ENCODE results near the gene KRTAP10-10.
"Not testable (repeated sequence)": the region's sequence is repeated elsewhere in the genome, so short reads cannot be mapped to it uniquely, and the experiment has no call there.

Gene KRTAP10-10

DNA sequence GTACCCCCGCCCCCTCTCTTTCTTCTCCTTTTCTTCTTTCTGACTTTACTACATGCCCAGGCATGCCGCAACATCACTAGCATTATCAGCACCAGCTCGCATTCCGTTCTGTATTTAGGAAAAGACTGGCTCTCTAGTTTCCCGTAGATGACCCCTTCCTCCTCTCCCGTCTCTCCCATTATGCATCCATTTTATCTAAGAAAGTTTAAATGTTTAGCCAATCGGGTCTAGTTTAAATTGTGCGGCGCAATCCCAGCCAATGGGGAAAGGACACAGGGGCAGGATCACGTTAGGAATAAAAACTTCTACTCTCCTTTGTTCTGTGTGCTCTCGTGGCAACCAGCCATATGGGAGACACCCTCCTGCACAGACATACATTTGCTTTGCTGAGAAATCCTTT, 39.1 kb upstream of the KRTAP10-10 start:
- TF ChIP-seq ZNF274 (IDR thresholded peaks at IDR 0.05; ENCODE audit: low read depth, low read length): no peak
- H3K4me3 ChIP-seq (ENCODE audit: low read length): no peak overlapping the region

DNA sequence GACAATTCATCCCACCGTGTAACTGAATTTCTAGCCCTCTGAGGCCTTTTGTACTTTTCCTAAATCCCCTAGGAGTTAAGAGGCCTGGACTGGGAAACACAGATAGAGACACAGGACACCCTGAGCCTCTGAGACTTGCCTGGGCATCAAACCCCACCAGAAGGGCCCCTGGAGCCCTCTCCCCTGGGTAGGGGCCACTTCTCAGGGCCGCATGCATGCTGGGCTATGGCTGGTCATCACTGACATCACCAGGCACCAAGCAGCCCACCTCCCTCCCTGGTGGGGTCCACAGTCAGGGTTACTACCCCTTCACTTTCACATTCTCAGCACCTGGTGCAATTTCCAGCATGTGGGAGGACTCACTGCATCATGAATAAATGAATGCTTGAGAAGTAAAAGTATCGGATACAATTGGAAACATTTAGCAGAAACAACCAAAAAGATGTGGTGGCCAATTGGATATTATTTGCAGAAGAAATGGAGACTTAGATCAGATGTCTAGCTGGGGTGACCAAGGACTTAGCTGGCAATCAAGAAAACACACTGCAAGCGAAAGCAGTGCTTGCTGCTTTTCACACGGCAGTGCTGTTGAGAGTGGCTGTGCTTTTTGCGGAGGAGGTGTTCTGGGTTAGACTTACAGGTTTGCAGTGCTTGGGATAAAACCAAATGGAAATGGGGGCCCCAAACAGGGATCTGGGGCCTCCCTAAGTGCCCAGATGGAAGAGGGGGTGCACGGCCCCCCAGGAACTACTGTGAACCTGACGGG, 37.7 kb upstream of the KRTAP10-10 start:
- TF ChIP-seq ZNF274 (IDR thresholded peaks at IDR 0.05; ENCODE audit: low read depth, low read length): no peak
- no peak overlapping the region for H3K4me3 ChIP-seq (ENCODE audit: low read length)

DNA sequence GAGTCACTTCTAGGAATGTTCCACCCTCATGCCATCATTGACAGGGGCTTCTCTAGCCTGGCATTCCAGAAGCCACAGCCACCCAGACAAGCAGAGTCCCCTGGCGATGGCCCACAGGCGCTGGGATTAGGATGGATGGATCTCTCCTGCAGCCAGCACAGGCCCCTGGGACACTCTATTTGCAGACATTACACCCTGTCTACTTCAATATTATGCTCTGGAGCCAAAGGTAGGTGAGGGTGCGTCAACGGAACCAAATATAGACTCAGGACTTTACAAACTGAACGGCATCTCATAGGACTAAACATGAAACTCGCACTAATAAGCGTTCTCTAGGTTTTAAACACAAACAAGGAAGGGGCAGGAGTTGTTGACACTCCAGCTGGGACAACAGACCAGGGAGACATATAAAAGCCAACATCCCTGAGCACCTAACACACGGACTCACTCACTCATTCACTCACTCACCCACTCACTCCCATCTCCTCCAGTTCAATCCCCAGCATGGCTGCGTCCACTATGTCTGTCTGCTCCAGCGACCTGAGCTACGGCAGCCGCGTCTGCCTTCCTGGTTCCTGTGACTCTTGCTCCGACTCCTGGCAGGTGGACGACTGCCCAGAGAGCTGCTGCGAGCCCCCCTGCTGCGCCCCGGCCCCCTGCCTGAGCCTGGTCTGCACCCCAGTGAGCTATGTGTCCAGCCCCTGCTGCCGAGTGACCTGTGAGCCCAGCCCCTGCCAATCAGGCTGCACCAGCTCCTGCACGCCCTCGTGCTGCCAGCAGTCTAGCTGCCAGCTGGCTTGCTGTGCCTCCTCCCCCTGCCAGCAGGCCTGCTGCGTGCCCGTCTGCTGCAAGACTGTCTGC, 36.8 kb upstream of the KRTAP10-10 start, which contains the start of gene KRTAP10-7:
Gene KRTAP10-7 (plus strand): TSS at position 480 of the 861 bp plus-strand sequence. CDS start 25 bp downstream, at position 505.
- H3K4me3 ChIP-seq (ENCODE audit: low read length): not testable (repeated sequence)

GRCh38 chr21:44601091-44601490, 36.1 kb upstream of the KRTAP10-10 start:
- H3K4me3 ChIP-seq (ENCODE audit: low read length): not testable (repeated sequence)

- no peak for TF ChIP-seq ZNF274 (IDR thresholded peaks at IDR 0.05; ENCODE audit: low read depth, low read length)
- no peak overlapping the region for H3K4me3 ChIP-seq (ENCODE audit: low read length)
Observed at GRCh38 chr21:44601596-44602462, 35.3 kb upstream of the KRTAP10-10 start.

- no peak for TF ChIP-seq ZNF274 (IDR thresholded peaks at IDR 0.05; ENCODE audit: low read depth, low read length)
Observed at GRCh38 chr21:44602463-44602850, 34.7 kb upstream of the KRTAP10-10 start.

DNA sequence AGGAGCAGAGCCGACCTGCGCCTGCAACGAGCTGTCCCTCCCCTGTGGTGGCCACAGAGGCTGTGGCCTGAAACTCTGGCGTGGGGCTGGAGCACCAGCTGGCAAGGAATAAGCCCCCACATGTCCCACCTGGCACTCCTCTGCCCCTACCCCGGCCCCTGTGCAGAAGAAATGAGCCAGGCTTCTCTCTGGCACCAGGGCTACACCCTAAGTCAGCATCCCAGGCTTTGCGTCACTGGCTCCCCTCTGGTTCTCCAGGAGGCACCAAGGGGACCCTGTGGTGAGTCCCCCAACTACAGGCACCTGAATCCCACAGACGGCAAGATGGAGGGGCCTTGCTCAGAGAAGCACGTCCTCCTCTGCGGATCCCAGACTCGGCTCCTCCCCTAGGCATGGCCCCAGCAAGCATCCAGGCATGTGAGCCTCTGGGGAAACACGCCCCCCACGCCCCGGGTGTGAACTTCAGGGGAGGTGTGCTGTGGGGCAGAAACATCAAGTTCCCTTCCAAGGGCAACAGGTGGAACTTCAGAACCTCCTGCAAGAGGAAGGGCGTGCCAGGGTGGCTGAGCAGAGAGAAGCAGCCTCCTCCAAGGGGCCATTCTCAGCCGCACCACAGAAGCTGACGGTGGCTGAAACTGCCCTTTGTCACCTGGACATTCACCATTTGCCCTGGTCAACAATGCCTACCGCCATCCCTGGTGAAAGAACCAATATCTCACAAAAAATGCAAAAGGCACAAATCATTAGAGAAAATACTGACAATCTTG, 33.9 kb upstream of the KRTAP10-10 start:
- TF ChIP-seq ZNF274 (IDR thresholded peaks at IDR 0.05; ENCODE audit: low read depth, low read length): no peak

More at GRCh38 chr21:44602463-44602850, 34.7 kb upstream of the KRTAP10-10 start:
- H3K4me3 ChIP-seq (ENCODE audit: low read length): no peak overlapping the region

GRCh38 chr21:44603911-44604310, 33.2 kb upstream of the KRTAP10-10 start:
- TF ChIP-seq ZNF274 (IDR thresholded peaks at IDR 0.05; ENCODE audit: low read depth, low read length): no peak
- no peak overlapping the region for H3K4me3 ChIP-seq (ENCODE audit: low read length)

More for the DNA sequence above, 33.9 kb upstream of the KRTAP10-10 start:
- H3K4me3 ChIP-seq (ENCODE audit: low read length): no peak overlapping the region

- no peak overlapping the region for H3K4me3 ChIP-seq (ENCODE audit: low read length)
- TF ChIP-seq ZNF274 (IDR thresholded peaks at IDR 0.05; ENCODE audit: low read depth, low read length): no peak
Observed at GRCh38 chr21:44606495-44606894, 30.7 kb upstream of the KRTAP10-10 start.

GRCh38 chr21:44609193-44609592, 28.0 kb upstream of the KRTAP10-10 start:
- H3K4me3 ChIP-seq (ENCODE audit: low read length): no peak overlapping the region
- TF ChIP-seq ZNF274 (IDR thresholded peaks at IDR 0.05; ENCODE audit: low read depth, low read length): no peak

- not testable (repeated sequence) for H3K4me3 ChIP-seq (ENCODE audit: low read length)
Observed at GRCh38 chr21:44610157-44610843, 26.9 kb upstream of the KRTAP10-10 start.

DNA sequence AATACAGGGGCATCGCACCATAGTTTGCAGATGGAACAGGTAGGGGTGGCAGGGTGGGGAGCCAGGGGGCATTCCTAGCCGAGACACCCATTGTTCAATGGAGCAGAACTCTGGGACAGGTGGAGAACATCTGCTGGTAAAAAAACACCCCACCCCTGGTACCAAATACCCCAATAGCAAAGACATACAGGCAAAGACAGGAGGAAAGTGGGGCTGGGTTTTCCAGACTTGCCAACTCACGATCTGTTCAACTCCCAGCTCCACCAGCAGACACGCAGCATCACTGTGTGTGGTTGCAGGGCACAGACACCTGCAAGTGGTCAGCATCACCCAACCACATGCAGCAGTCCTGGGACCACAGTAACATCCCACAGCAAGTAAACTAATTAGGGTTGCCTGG, 25.6 kb upstream of the KRTAP10-10 start:
- no peak overlapping the region for H3K4me3 ChIP-seq (ENCODE audit: low read length)
- TF ChIP-seq ZNF274 (IDR thresholded peaks at IDR 0.05; ENCODE audit: low read depth, low read length): no peak

DNA sequence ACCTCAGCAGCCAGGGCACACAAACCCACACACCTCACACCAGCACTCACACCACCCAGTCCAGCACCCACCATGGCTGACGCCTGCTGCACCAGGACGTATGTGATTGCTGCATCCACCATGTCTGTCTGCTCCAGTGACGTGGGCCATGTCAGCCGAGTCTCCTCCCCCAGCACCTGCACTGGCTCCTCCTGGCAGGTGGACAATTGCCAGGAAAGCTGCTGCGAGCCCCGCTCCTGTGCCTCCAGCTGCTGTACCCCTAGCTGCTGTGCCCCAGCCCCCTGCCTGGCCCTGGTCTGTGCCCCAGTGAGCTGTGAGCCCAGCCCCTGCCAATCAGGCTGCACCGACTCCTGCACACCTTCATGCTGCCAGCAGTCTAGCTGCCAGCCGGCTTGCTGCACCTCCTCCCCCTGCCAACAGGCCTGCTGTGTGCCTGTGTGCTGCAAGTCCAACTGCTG, 25.1 kb upstream of the KRTAP10-10 start, which contains the start of gene KRTAP10-8:
Gene KRTAP10-8 (plus strand): TSS at position 51 of the 458 bp plus-strand sequence. CDS start 22 bp downstream, at position 73.
- no peak for TF ChIP-seq ZNF274 (IDR thresholded peaks at IDR 0.05; ENCODE audit: low read depth, low read length)
- no peak within 1 kb of the TSS for H3K4me3 ChIP-seq (ENCODE audit: low read length)
